GM10847 (cell line): ENCODE results near the gene BAZ2A.

Source experiments
- POLR2A ChIP-seq: IDR thresholded peaks from 2 replicates; pipeline ENCODE4 v1.6.1; 2011; ENCODE audit not compliant: insufficient read length; ENCODE audit errors: extremely low read depth

Gene BAZ2A

DNA sequence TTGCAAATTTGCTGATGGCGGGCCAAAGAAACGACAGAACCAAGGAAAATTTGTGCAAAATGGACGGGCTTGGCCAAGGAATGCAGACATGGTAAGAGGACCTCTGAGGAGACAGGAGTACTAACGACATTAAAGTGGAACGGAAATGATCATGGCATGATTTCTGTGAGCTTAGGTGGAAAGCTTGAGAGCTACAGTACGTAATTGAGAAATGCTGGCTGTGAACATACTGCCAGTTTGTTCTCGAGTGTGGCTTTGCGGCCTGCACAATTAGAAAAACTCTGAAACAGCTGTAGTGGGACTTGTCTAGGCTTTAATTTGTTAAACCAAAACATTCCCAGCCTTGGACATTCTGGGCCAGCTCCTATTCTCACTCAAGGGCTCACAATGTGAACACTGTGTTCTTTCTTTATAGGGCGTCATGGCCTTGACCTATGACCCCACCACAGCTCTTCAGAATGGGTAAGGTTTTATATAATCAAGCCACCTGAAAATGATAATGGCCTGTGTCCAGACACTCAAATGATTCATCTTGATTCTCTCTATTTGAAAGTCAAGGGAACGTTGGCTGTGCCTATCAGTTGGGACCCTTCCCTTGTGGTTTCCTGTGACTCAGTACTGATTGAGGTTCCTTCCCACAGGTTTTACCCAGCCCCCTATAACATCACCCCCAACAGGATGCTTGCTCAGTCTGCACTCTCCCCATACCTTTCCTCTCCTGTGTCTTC lies 48.5 kb downstream of the BAZ2A start:
- no peak for TF ChIP-seq POLR2A

DNA sequence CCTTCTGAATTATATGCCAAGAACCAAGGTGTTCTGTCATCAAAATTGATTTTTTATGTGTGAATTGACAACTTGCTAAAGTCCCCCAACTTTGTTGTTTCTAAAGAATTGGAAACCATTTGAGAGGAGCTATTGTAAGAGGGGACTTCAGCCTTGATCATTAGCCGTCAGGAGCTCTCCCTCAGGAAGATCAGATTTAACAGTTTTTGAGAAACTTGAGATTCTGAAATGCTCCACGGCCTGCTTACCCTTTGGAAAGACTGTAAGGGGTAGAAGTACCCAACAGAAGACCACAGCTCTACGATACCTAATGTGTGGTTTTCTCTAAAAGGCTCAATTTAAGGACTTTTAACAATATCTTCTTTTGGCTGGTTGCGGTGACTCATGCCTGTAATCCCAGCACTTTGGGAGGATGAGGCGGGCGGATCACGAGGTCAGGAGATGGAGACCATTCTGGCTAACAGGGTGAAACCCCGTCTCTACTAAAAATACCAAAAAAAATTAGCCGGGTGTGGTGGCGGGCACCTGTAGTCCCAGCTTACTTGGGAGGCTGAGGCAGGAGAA lies 51.1 kb downstream of the BAZ2A start:
- TF ChIP-seq POLR2A: no peak

DNA sequence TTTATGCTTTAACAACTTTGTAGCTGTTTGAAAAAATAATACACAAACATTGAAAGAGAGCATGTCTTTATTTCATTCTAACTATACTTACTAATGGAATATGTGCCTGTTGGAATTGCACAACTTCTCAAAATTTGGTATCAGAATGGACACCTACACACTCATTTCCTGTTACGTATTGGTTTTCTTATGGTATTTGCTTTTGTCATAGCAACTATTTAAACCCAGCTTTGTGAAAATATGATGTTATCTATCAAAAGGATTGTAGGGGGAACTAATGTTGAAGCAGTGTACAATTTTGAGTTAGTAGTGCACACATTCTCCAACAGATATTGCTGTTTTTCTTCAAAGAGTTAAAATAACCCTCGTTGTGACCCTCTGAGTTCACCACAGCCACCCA lies 55.9 kb downstream of the BAZ2A start:
- TF ChIP-seq POLR2A: no peak

DNA sequence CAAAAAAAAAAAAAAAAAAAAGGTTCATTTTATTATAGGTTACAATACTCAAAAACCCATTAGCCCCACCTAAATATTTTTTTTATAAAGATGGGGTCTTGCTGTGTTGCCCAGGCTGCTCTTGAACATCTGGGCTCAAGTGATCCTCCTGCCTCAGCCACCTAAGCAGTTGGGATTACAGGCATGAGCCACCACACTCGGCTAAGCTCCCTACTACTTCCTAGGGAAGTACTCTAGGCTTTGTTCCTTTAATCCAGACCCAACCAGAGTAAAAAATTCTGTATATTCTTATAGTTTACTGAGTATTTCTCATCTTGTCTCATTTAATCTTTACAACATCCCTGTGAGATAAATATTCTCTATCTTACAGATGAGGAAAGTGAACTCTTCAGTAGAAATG lies 57.8 kb downstream of the BAZ2A start:
- no peak for TF ChIP-seq POLR2A

DNA sequence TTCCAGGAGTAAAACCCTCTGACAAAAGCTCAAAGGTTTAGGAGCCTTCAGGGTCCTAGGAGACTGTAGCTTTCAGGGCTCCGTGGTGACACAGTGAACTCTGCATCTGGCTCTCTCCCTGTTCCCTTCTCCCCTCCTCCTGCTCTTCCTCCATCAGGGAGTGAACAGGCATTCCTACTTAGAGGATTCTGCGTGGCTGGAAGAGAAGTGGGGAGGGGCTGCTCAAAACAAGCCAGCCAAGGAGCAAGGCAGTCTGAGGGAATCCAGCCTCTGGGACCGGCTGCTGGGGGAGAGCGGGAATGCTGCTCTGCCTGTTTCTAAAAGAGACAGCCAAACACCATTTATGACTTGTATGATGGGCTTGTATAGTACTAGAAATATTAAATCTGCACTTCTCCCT lies 59.0 kb downstream of the BAZ2A start:
- no peak for TF ChIP-seq POLR2A

DNA sequence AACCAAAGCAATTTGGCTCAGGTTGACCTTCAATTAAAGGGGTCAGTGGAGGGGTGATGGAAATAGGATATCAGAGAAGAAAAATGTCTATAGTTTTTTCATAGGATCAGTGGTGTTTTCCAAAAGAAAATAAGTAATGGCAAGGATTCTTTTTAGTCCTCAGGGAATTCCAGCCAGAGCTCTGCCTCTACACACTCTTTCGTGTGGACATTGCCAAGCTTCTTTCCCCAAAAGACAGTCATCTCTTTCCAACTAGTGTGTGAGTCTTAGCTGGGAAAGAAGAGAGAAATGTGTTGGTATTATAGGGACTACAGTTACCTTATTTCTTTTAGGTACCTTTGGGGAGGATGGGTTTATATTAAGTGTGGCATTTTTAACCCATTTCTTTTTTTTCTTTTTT lies 62.0 kb downstream of the BAZ2A start:
- TF ChIP-seq POLR2A: no peak

DNA sequence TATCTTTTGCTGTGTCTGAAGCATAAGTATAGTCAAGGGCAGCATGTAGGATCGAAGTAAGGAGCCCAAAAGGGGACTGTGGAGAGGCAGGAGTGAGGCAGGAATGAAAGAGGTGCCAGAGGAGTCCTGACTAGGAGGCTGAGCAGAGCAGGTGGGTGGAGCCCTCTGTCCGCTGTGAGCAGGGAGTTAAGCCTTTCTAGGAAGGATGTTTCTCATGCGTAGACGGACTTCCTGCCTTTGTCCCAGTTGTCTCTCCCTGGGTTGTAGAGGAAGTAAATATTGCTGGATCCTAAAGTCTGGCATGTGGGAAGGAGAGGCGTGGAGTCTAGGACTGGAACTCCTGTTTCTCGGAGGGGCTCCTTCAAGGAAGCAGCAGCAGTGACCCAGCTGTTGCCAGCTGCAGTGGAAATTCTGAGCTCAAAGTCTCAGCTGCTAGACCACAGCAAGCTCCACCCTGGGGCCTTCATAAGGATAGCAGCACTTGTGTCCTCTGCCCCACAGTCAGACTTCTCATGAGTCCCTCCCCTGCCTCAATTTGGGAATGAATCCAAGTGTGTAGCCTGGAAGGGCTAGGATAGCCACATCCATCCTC lies 64.5 kb downstream of the BAZ2A start:
- no peak for TF ChIP-seq POLR2A

DNA sequence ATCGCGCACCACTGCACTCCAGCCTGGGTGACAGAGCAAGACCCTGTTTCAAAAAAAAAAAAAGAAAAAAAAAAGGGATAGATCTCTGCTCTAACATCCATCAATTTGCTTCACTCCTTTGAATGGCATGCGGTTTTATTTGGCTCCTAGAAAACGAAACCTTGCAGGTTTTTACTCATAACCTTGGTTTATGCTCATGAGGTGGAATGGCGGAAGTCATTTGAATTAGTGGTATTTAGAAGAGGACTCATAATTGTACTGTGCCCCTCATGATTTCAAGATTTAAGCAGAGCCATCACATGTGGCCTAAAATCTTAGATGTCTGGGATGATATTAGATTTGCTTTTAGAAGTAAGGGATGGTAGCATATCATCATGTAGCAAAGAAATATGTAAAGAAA lies 79.1 kb downstream of the BAZ2A start:
- no peak for TF ChIP-seq POLR2A

DNA sequence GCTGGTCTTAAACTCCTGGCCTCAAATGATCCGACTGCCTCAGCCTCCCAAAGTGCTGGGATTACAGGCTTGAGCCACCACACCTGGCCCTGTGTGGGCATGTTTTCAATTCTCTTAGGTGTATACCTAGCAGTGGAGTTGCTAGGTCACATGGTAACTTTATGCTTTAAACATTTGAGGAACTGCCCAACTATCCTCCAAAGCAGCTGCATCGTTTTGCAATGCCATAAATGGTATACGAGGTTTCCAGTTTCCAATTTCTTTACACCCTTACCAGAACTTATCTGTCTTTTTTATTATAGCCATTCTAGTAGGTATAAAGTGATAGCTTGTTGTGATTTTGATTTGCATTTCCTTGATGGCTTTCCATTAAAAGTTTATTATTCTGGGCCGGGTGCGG lies 83.4 kb downstream of the BAZ2A start:
- no peak for TF ChIP-seq POLR2A
